ENCODE results near the gene BTN2A1.
"Not testable (repeated sequence)": the region's sequence is repeated elsewhere in the genome, so short reads cannot be mapped to it uniquely, and the experiment has no call there.

BTN2A1 gene

DNA sequence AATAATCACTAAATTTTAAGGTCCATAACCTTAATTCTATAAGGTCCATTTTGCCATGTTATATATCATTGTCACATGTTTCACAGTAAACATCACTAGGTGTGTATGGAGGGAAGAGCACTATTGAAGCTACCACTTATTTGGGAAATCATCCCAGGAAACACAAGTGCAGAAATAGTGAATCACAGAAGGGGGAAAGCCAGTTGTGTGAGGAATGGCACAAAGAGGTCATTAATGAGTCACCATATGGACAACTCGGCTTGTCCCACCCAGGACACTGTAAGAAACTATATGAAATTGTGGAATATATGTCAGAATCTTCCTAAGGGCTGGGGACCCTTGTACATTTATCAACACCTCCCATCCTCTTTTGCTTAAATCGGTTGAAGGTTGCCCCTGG lies 42.0 kb upstream of the BTN2A1 start:
- Histone ChIP-seq H3K4me3 (no peak overlapping the region), H3K27ac (no peak overlapping the region), H3K9me3 (ENCODE audit: low read depth, low read length) (no peaks in the 10 kb centered on the region; the same call in 1 of the 2 replicates), H3K9ac (ENCODE audit: insufficient read length) (no peak overlapping the region), H3K36me3 (ENCODE audit: insufficient read depth, low read length) (peaks cover 2% of the 10 kb centered on the region; the same call in 1 of the 2 replicates)
- no peak for TF ChIP-seq POLR2AphosphoS5 (IDR thresholded peaks at IDR 0.05; ENCODE audit: borderline replicate concordance, low read depth, low read length)
- TF ChIP-seq FOXP2 (optimal IDR thresholded peaks at IDR 0.05; ENCODE audit: control extremely low read depth, extremely low read length, insufficient read depth) = no peak
- no peak for TF ChIP-seq EZH2 (IDR thresholded peaks at IDR 0.05)
- no peak for DNase-seq (ENCODE audit: low read depth, low spot score)

GRCh38 chr6:26416288-26416687 lies 41.5 kb upstream of the BTN2A1 start:
- TF ChIP-seq POLR2AphosphoS5 (IDR thresholded peaks at IDR 0.05; ENCODE audit: borderline replicate concordance, low read depth, low read length) (no peak), FOXP2 (optimal IDR thresholded peaks at IDR 0.05; ENCODE audit: control extremely low read depth, extremely low read length, insufficient read depth) (no peak), EZH2 (IDR thresholded peaks at IDR 0.05) (no peak)

GRCh38 chr6:26418077-26418476 lies 39.7 kb upstream of the BTN2A1 start:
- not testable (repeated sequence) for H3K9me3 ChIP-seq (ENCODE audit: low read depth, low read length)

More at GRCh38 chr6:26416288-26416687, 41.5 kb upstream of the BTN2A1 start:
- Histone ChIP-seq H3K36me3 (ENCODE audit: insufficient read depth, low read length) (peaks cover 2% of the 10 kb centered on the region; the same call in 1 of the 2 replicates), H3K9ac (ENCODE audit: insufficient read length) (no peak overlapping the region), H3K4me3 (no peak overlapping the region), H3K27ac (no peak overlapping the region), H3K9me3 (ENCODE audit: low read depth, low read length) (no peaks in the 10 kb centered on the region; the same call in 1 of the 2 replicates)
- DNase-seq (ENCODE audit: low read depth, low spot score) = no peak

DNA sequence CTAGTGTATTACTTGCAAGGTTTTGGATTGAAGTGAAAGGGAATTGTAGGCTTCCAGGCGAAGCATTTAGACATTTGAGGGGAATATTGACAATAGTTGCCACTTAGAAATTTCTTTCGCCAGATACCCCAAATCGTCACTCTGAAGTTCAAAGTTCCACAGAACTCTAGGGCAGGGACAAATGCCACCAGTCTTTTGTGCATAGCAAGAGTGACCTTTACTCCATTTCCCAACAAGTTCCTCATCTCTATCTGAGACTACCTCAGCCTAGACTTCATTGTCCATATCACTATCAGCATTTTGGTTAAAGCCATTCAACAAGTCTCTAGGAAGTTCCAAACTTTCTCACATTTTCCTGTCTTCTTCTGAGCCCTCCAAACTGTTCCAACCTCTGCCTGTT lies 39.0 kb upstream of the BTN2A1 start:
- H3K9ac ChIP-seq (ENCODE audit: insufficient read length); H3K27ac ChIP-seq; DNase-seq (ENCODE audit: low read depth, low spot score); H3K9me3 ChIP-seq (ENCODE audit: low read depth, low read length); H3K36me3 ChIP-seq (ENCODE audit: insufficient read depth, low read length); H3K4me3 ChIP-seq: not testable (repeated sequence)

More at GRCh38 chr6:26418077-26418476, 39.7 kb upstream of the BTN2A1 start:
- not testable (repeated sequence) for H3K36me3 ChIP-seq (ENCODE audit: insufficient read depth, low read length); H3K27ac ChIP-seq; DNase-seq (ENCODE audit: low read depth, low spot score); H3K4me3 ChIP-seq; H3K9ac ChIP-seq (ENCODE audit: insufficient read length)

DNA sequence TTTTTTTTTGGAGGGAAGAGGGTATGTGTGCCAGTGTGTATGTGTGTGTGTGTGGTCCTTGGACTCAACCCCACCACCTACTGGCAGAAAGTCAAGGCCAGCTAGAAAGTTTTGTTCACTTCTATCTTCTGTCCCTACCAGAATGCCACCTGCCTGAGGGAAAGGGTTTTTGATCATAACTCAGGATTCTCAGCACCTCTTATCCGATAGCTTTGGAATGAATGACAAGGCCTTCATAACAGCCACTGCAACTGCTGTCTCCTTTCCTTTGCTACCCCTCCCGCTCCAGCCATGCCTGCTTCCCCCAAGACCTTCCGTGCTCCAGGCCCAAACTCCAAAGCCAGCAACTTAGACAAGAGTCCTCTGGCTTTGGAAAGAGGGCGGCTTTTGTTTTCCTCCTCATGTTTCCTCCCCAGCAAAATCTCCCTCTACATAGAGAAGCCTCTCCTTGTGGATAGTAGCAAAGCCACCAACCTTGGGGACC lies 37.0 kb upstream of the BTN2A1 start:
- TF ChIP-seq FOXP2 (optimal IDR thresholded peaks at IDR 0.05; ENCODE audit: control extremely low read depth, extremely low read length, insufficient read depth) (no peak), POLR2AphosphoS5 (IDR thresholded peaks at IDR 0.05; ENCODE audit: borderline replicate concordance, low read depth, low read length) (no peak), EZH2 (IDR thresholded peaks at IDR 0.05) (no peak)
- Histone ChIP-seq H3K36me3 (ENCODE audit: insufficient read depth, low read length) (no peaks in the 10 kb centered on the region), H3K4me3 (peak overlapping the region; percentile 91), H3K27ac (peak overlapping the region; percentile 86), H3K9ac (ENCODE audit: insufficient read length) (peak overlapping the region; percentile 82), H3K9me3 (ENCODE audit: low read depth, low read length) (no peaks in the 10 kb centered on the region; the same call in 1 of the 2 replicates)
- DNase-seq (ENCODE audit: low read depth, low spot score) = no peak

DNA sequence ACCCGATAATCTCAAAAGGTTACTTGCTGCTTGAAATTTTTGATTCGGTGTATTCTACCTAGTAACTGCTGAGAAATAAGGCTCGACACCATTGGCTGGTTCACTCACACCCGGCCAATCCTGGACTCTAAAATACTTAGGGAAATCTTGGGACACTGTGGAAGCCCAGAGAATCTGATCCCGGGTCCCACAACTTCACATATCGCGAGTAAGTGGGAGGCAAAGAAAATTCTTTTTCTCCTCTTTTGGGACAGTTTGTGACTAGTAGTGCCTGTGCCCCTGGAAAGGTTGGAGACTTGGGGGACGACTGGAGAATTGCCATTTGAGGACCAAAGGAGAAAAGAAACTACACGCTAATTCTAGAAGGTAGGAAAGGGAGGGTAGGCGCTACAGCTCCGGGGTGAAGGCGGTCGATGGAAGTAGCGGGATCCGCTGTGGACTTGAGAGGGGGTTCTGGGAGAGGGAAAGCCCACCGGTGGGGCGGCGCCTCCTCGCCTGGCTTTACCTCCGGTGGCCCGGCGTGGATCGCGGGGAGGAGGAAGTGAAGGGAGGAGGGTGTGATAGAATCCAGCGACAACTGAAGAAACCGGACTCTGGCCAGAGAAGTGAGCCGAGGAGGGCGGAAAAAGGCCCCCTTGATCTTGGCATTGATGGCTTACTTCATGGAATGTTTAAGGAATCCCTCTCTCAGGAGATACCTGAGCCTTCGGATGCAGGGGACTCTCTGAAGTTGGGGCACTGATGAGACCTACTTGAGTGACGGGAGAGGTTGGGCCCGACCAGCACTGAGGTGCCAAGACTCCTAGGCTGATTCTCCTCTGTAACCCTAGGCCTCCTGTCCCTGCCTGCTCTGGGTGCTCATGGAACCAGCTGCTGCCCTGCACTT lies 36.3 kb upstream of the BTN2A1 start:
- H3K27ac ChIP-seq = peak overlapping the region; percentile 86
- peak; percentile 85 for DNase-seq (ENCODE audit: low read depth, low spot score)
- H3K36me3 ChIP-seq (ENCODE audit: insufficient read depth, low read length) = peaks cover under 1% of the 10 kb centered on the region; the same call in 1 of the 2 replicates
- H3K9ac ChIP-seq (ENCODE audit: insufficient read length) = peak overlapping the region; percentile 93
- peak overlapping the region; percentile 91 for H3K4me3 ChIP-seq
- no peak for TF ChIP-seq FOXP2 (optimal IDR thresholded peaks at IDR 0.05; ENCODE audit: control extremely low read depth, extremely low read length, insufficient read depth)
- peak; percentile 85 for TF ChIP-seq POLR2AphosphoS5 (IDR thresholded peaks at IDR 0.05; ENCODE audit: borderline replicate concordance, low read depth, low read length)
- H3K9me3 ChIP-seq (ENCODE audit: low read depth, low read length) = no peaks in the 10 kb centered on the region; the same call in 1 of the 2 replicates

GRCh38 chr6:26422329-26422728 lies 35.4 kb upstream of the BTN2A1 start:
- DNase-seq (ENCODE audit: low read depth, low spot score) = no peak
- Histone ChIP-seq H3K27ac (no peak overlapping the region), H3K9me3 (ENCODE audit: low read depth, low read length) (no peaks in the 10 kb centered on the region; the same call in 1 of the 2 replicates), H3K9ac (ENCODE audit: insufficient read length) (peak overlapping the region; percentile 93), H3K4me3 (peak overlapping the region; percentile 91), H3K36me3 (ENCODE audit: insufficient read depth, low read length) (peaks cover 6% of the 10 kb centered on the region; the same call in 1 of the 2 replicates)
- no peak for TF ChIP-seq EZH2 (IDR thresholded peaks at IDR 0.05)
- no peak for TF ChIP-seq FOXP2 (optimal IDR thresholded peaks at IDR 0.05; ENCODE audit: control extremely low read depth, extremely low read length, insufficient read depth)
- no peak for TF ChIP-seq POLR2AphosphoS5 (IDR thresholded peaks at IDR 0.05; ENCODE audit: borderline replicate concordance, low read depth, low read length)

DNA sequence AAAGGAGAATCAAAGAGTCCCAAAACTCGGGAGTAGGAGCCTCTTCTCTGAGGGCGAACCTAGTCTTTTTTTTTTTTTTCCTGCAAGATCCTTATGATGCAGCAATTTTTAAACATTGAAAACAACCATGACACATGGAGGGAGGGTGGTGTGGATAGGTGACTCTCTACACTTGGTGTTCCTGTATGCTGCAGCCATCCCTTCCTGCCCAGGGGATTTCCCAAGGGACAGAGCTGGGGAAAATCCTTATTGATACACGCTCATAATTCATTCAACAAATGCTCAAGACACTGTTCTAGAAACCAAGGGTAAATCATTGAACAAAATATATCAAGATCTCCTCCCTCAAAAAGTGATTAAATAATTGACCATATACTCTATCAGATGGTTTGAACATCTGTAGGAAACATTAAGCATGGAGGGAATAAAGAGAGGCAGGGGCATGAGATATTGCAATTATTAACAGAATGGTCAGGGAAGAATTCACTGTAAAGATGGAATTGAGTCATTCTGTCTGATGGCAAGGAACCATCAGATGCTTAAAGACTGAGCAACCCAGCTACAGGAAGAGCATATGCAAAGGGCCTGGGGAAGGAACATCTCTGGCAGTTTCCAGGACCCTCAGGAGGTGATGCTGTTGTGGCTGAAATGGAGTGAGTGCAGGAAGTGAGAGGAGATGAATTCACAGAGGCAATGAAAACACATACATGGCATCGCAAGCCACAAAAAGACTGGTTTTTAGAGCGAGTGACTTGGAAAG lies 30.9 kb upstream of the BTN2A1 start:
- TF ChIP-seq EZH2 (IDR thresholded peaks at IDR 0.05) (no peak), FOXP2 (optimal IDR thresholded peaks at IDR 0.05; ENCODE audit: control extremely low read depth, extremely low read length, insufficient read depth) (no peak), POLR2AphosphoS5 (IDR thresholded peaks at IDR 0.05; ENCODE audit: borderline replicate concordance, low read depth, low read length) (no peak)
- H3K36me3 ChIP-seq (ENCODE audit: insufficient read depth, low read length) = peaks cover 17% of the 10 kb centered on the region; the same call in 1 of the 2 replicates
- H3K9ac ChIP-seq (ENCODE audit: insufficient read length) = no peak overlapping the region
- no peak overlapping the region for H3K4me3 ChIP-seq
- no peaks in the 10 kb centered on the region for H3K9me3 ChIP-seq (ENCODE audit: low read depth, low read length)
- H3K27ac ChIP-seq = no peak overlapping the region
- DNase-seq (ENCODE audit: low read depth, low spot score) = no peak
